HepG2 (cell line): Measurements from ENCODE around the gene SLC39A1. TPM values are rescaled to one million over a fixed set of nuclear protein-coding genes. Genes with fewer than 3 reads are reported as not detected.
A peak's percentile ranks its signal among the peaks of the same experiment; 100 is the strongest.

Experiments
- ATAD3A ChIP-seq: sonication (generic); formaldehyde crosslinking; IDR thresholded peaks from 2 replicates; pipeline ENCODE4 v1.4.0; 2020; ENCODE audit warnings: missing genetic modification reagents
- ATF6 ChIP-seq: sonication (generic); formaldehyde crosslinking; conservative IDR thresholded peaks from 2 replicates; pipeline ENCODE4 v1.4.0; 2020; ENCODE audit warnings: missing genetic modification reagents
- CENPT ChIP-seq: sonication (generic); formaldehyde crosslinking; IDR thresholded peaks from 2 replicates; pipeline ENCODE4 v1.8.0; 2022; ENCODE audit warnings: low read depth, mild to moderate bottlenecking, moderate library complexity, missing genetic modification reagents
- E2F1 ChIP-seq: sonication (generic); formaldehyde crosslinking; IDR thresholded peaks from 2 replicates; pipeline ENCODE4 v1.5.0; 2020; ENCODE audit warnings: missing genetic modification reagents
- ELF1 ChIP-seq: sonication (generic); formaldehyde crosslinking; IDR thresholded peaks from 2 replicates; pipeline ENCODE4 v1.4.0; 2020; ENCODE audit warnings: missing genetic modification reagents
- ELK4 ChIP-seq: sonication (generic); formaldehyde crosslinking; IDR thresholded peaks from 2 replicates; pipeline ENCODE4 v1.9.0; 2021; ENCODE audit warnings: missing genetic modification reagents, borderline replicate concordance
- GLI4 ChIP-seq: sonication (generic); formaldehyde crosslinking; IDR thresholded peaks from 2 replicates; pipeline ENCODE4 v1.5.1; 2020; ENCODE audit warnings: missing genetic modification reagents, mild to moderate bottlenecking, moderate library complexity, borderline replicate concordance
- HNF1A ChIP-seq, 2 experiments: sonication (generic) in 1 of 2; formaldehyde crosslinking in 1 of 2; IDR thresholded peaks; 2 replicates each; pipeline versions ENCODE4 v1.4.0 to v1.6.1; 2016 to 2020; ENCODE audit warnings: borderline replicate concordance in 1 of 2, low read depth in 1 of 2, mild to moderate bottlenecking in 1 of 2, missing genetic modification reagents in 1 of 2
- HNRNPUL1 ChIP-seq: fragments of 200-400 bp; formaldehyde crosslinking; IDR thresholded peaks from 2 replicates; pipeline ENCODE4 v1.6.1; 2017; ENCODE audit warnings: low read depth, mild to moderate bottlenecking, low read length, moderate library complexity
- NR3C1 ChIP-seq: sonication (generic); formaldehyde crosslinking; IDR thresholded peaks from 2 replicates; pipeline ENCODE4 v1.4.0; 2020; ENCODE audit warnings: missing genetic modification reagents
- TAF1 ChIP-seq: sonication (generic); formaldehyde crosslinking; IDR thresholded peaks from 2 replicates; pipeline ENCODE4 v1.4.0; 2020; ENCODE audit warnings: missing genetic modification reagents
- TFE3 ChIP-seq: IDR thresholded peaks from 2 replicates; pipeline ENCODE4 v1.6.1; 2016
- TP53 ChIP-seq: sonication (generic); formaldehyde crosslinking; conservative IDR thresholded peaks from 2 replicates; pipeline ENCODE4 v1.4.0; 2020; ENCODE audit warnings: missing genetic modification reagents
- YEATS4 ChIP-seq: sonication (generic); formaldehyde crosslinking; IDR thresholded peaks from 2 replicates; pipeline ENCODE4 v1.4.0; 2020; ENCODE audit warnings: missing genetic modification reagents, borderline replicate concordance
- ZMAT3 ChIP-seq: sonication (generic); formaldehyde crosslinking; conservative IDR thresholded peaks from 2 replicates; pipeline ENCODE4 v1.7.0; 2021; ENCODE audit warnings: missing genetic modification reagents
- ZMYM2 ChIP-seq: sonication (generic); formaldehyde crosslinking; IDR thresholded peaks from 2 replicates; pipeline ENCODE4 v1.8.0; 2022; ENCODE audit warnings: mild to moderate bottlenecking, missing genetic modification reagents
- ZSCAN21 ChIP-seq: sonication (generic); formaldehyde crosslinking; IDR thresholded peaks from 2 replicates; pipeline ENCODE4 v1.8.0; 2022; ENCODE audit warnings: mild to moderate bottlenecking, missing genetic modification reagents, moderate library complexity, borderline replicate concordance
- polyA plus RNA-seq, 8 experiments: library from polyadenylated mRNA; depleted of rRNA in 3 of 8; stranded (reverse) in 7 of 8; unstranded in 1 of 8; fragments of >200 nt; fragmentation: Illumina TruSeq in 4 of 8; extraction: Trizol in 4 of 8; gene quantifications; 2 replicates each; pipeline versions ENCODE4 v1.2.1 to v1.2.3, GENCODE V29; 2011 to 2016; ENCODE audit warnings: low read depth in 4 of 8, missing spikeins in 1 of 8, mixed read lengths in 1 of 8; ENCODE audit not compliant: insufficient read depth in 1 of 8
- total RNA-seq, 5 experiments: library from RNA; depleted of rRNA; stranded (reverse); fragments of >200 nt; fragmentation: Illumina TruSeq; extraction: Trizol; gene quantifications; 2 replicates each; pipeline ENCODE4 v1.2.3, GENCODE V29; 2016; ENCODE audit warnings: low read depth in 1 of 5

Gene SLC39A1
- total and polyA plus RNA-seq, 2 of the 13 experiments (the other 11 are each of a cell fraction or from before 2014, with no cell fraction given), result 71.2 to 78.4 TPM

GRCh38 chr1:153967107-153967999 lies 4.0 kb upstream of the SLC39A1 start, which contains the start of gene CREB3L4 (continued):
- TF ChIP-seq ZSCAN21 (no peak), ATF6 (CRISPR knock-in tag) (no peak), E2F1 (peak; percentile 82), GLI4 (CRISPR knock-in tag) (no peak), TP53 (CRISPR knock-in tag) (peak; percentile 79; the same call in 1 of the 2 replicates), CENPT (CRISPR knock-in tag) (no peak), YEATS4 (peak; percentile 79; the same call in 1 of the 2 replicates), NR3C1 (CRISPR knock-in tag) (no peak), ELF1 (CRISPR knock-in tag) (peak; percentile 38; the same call in 1 of the 2 replicates), ATAD3A (CRISPR knock-in tag) (no peak), ZMAT3 (CRISPR knock-in tag) (peak; percentile 94), TAF1 (CRISPR knock-in tag) (peak; percentile 95), ELK4 (CRISPR knock-in tag) (no peak), HNF1A (IDR thresholded peaks at IDR 0.05; ENCODE audit: low read depth) (no peak), HNF1A (CRISPR knock-in tag; IDR thresholded peaks at IDR 0.05; ENCODE audit: borderline replicate concordance) (peak; percentile 48; the same call in 1 of the 2 replicates), ZMYM2 (CRISPR knock-in tag) (peak; percentile 77), TFE3 (CRISPR knock-in tag) (peak; percentile 92), HNRNPUL1 (no peak)
